Sigmoid colon (tissue), 4 donors: ENCODE data around the gene LRP1B.

Experiments used
- CTCF ChIP-seq, 4 experiments: fragments of 450-650 bp in 3 of 4; fragments of 200-600 bp in 1 of 4; IDR thresholded peaks; one replicate each; pipeline ENCODE4 v1.5.1; 2016 to 2019; ENCODE audit warnings: antibody characterized with exemption in 4 of 4, mild to moderate bottlenecking in 3 of 4, moderate library complexity in 2 of 4
- EP300 ChIP-seq, 4 donors: sonication (generic); formaldehyde crosslinking; IDR thresholded peaks; one replicate each; pipeline ENCODE4 v1.6.1; 2017; ENCODE audit warnings: antibody characterized with exemption in 4 of 4
- POLR2A ChIP-seq, 2 donors: fragments of 450-650 bp; IDR thresholded peaks; one replicate each; pipeline ENCODE4 v1.6.1; 2016; ENCODE audit warnings: antibody characterized with exemption in 2 of 2, mild to moderate bottlenecking in 2 of 2, moderate library complexity in 2 of 2
- POLR2AphosphoS5 ChIP-seq, 4 donors: sonication (generic); formaldehyde crosslinking; IDR thresholded peaks; one replicate each; pipeline ENCODE4 v1.6.1; 2017; ENCODE audit warnings: antibody characterized with exemption in 4 of 4

- TF ChIP-seq POLR2A (IDR thresholded peaks at IDR 0.05) = no peak
- TF ChIP-seq CTCF (IDR thresholded peaks at IDR 0.05) = no peak
- no peak for TF ChIP-seq POLR2AphosphoS5 (IDR thresholded peaks at IDR 0.05)
- TF ChIP-seq EP300 (IDR thresholded peaks at IDR 0.05) = no peak
Measured at GRCh38 chr2:141741652-141742051, 389.2 kb downstream of the LRP1B start.
